ENCODE results near the gene CDH11.

DNA sequence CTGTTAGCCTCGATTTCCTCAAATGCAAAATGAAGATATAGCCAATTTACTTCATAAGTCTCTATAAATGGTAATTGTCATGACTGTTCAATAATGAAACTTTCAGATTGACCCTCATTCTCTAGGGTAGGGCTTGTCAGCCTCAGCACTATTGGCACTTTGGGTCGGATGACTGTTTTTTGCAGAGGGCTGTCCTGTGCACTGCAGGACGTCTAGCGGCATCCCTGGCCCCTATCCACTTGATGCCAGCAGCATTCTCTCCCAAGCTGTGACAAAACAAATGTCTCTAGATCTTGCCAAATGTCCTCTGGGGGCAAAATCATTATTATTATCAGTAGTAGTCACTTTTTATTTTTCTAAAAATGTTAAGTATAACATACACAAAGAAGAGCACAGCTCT, 24.6 kb downstream of the CDH11 start:
- TF ChIP-seq TAF1 (IDR thresholded peaks at IDR 0.05; ENCODE audit: borderline replicate concordance, insufficient read depth, low read length) (no peak), POLR2AphosphoS5 (IDR thresholded peaks at IDR 0.05; ENCODE audit: low read depth, low read length) (no peak), SIN3A (IDR thresholded peaks at IDR 0.05; ENCODE audit: borderline replicate concordance, insufficient read depth, low read length) (no peak), FOXP2 (optimal IDR thresholded peaks at IDR 0.05; ENCODE audit: borderline replicate concordance, extremely low read depth, extremely low read length, insufficient read depth) (no peak)
- TF ChIP-seq, protein P1, sequence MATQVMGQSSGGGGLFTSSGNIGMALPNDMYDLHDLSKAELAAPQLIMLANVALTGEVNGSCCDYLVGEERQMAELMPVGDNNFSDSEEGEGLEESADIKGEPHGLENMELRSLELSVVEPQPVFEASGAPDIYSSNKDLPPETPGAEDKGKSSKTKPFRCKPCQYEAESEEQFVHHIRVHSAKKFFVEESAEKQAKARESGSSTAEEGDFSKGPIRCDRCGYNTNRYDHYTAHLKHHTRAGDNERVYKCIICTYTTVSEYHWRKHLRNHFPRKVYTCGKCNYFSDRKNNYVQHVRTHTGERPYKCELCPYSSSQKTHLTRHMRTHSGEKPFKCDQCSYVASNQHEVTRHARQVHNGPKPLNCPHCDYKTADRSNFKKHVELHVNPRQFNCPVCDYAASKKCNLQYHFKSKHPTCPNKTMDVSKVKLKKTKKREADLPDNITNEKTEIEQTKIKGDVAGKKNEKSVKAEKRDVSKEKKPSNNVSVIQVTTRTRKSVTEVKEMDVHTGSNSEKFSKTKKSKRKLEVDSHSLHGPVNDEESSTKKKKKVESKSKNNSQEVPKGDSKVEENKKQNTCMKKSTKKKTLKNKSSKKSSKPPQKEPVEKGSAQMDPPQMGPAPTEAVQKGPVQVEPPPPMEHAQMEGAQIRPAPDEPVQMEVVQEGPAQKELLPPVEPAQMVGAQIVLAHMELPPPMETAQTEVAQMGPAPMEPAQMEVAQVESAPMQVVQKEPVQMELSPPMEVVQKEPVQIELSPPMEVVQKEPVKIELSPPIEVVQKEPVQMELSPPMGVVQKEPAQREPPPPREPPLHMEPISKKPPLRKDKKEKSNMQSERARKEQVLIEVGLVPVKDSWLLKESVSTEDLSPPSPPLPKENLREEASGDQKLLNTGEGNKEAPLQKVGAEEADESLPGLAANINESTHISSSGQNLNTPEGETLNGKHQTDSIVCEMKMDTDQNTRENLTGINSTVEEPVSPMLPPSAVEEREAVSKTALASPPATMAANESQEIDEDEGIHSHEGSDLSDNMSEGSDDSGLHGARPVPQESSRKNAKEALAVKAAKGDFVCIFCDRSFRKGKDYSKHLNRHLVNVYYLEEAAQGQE (IDR thresholded peaks at IDR 0.05; ENCODE audit: insufficient read depth in 1 of 2, low read depth in 2 of 2, low read length in 2 of 2) = no peak

Measured in PFSK-1 (cell line).